GM10248 (cell line): ENCODE results near the gene CAMTA1.

Experiments
- CTCF ChIA-PET: fragments of 300-600 bp; sonication (Branson Sonifier 250); formaldehyde crosslinking; extraction: SDS; loops from one replicate; lab custom pipeline; 2021; ENCODE audit warnings: antibody characterized with exemption; lab: Yijun Ruan, JAX
- POLR2A ChIA-PET: fragments of 350-650 bp; sonication (Branson Sonifier 250); formaldehyde crosslinking; extraction: SDS; loops from one replicate; lab custom pipeline; 2020; ENCODE audit warnings: antibody characterized with exemption; lab: Yijun Ruan, JAX
- DNase-seq: peaks from one replicate; pipeline ENCODE4 v3.0.0; 2012; ENCODE audit errors: extremely low spot score
- TF ChIP-seq, protein P1 (sequence below): IDR thresholded peaks from 2 replicates; pipeline ENCODE4 v1.5.1; 2012; ENCODE audit warnings: mild to moderate bottlenecking, low read depth; ENCODE audit errors: extremely low read depth, missing control alignments, control extremely low read depth

CAMTA1 gene

DNA sequence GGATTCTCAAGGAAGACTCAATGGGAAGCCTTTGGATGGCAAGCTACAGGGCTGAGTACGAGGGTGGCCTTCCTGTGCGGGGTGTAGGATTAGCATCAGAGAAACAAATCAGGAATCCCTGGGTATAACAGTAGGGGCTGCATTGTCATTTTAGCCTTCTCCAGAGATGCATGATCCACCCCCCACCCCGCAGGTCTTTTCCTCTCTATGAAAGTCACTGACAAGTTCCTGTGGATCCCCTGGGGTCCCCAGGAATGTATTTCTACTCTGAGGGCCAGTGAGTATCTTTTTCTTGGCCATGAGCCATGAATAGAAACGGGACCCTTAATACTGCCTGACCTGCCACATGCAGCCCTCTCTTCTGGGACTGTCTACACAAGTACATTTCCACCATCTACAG is 512.9 kb downstream of the CAMTA1 start:
- TF ChIP-seq, protein P1, sequence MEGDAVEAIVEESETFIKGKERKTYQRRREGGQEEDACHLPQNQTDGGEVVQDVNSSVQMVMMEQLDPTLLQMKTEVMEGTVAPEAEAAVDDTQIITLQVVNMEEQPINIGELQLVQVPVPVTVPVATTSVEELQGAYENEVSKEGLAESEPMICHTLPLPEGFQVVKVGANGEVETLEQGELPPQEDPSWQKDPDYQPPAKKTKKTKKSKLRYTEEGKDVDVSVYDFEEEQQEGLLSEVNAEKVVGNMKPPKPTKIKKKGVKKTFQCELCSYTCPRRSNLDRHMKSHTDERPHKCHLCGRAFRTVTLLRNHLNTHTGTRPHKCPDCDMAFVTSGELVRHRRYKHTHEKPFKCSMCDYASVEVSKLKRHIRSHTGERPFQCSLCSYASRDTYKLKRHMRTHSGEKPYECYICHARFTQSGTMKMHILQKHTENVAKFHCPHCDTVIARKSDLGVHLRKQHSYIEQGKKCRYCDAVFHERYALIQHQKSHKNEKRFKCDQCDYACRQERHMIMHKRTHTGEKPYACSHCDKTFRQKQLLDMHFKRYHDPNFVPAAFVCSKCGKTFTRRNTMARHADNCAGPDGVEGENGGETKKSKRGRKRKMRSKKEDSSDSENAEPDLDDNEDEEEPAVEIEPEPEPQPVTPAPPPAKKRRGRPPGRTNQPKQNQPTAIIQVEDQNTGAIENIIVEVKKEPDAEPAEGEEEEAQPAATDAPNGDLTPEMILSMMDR, result no peak
- ChIA-PET CTCF (no interaction called here), POLR2A (no interaction called here)
- DNase-seq, result no peak

DNA sequence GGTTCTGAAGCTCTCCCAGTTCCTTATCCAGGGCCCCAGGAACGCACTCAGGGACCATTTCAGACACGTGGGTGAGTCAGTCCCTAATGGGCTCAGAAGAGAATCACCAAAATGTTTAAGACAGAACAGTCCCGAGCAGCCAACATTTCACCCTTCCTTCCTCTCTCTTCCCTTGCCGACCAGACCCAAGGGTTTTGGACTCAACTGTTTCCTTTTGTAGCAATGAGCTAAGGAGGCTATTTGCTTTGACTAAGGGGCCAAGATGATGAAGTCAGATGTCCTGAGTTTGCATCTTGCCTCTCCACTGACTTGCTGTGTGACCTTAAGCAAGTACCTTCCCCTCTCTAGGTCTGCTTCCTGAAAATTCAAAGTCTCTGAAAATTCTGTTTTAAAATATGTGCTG is 513.5 kb downstream of the CAMTA1 start:
- POLR2A ChIA-PET, result no interaction called here
- DNase-seq, result no peak
- CTCF ChIA-PET, result no interaction called here
- TF ChIP-seq, protein P1, result no peak

DNA sequence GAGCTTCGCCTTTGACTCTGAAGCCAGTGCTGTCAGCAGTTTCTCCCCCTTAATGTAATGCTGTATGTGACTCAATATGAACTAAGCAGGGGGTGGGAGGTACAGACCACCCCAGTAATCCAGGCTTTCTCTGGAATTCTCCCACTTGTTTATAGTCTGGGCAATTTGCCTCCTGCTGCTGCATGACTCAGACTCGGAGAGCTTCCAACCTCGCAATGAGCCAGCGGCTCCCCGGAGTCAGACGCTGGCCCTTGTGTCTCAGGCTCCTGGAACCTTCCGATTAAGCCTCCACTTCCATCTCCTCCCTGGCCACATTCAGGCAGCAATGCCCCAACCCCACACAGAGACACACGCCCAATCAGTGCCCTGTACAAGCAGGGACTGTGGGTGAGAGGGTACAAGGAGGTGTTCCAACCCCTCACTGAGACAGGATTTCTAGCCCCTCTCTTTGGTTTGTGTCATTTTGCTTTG is 514.1 kb downstream of the CAMTA1 start:
- CTCF ChIA-PET, result no interaction called here

DNA sequence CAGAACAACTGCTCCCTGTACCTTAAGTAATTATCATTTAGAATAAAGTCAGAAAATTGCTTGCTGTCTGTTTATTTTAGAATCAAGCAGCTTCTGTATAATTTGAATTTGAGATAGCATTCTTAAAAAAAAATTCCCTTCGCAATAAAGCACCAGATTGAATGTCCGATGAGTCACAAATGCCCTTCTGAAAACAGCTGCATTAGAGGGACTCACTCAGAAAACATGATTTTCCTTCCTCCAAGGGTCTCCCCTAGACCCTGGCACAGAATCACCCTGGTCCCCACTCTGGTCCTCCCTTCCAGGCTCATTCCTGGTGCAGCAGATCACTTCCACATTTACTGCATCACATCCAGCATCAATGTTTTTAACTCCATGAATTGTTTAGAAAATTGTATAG is 514.7 kb downstream of the CAMTA1 start:
- POLR2A ChIA-PET, result no interaction called here
- CTCF ChIA-PET, result no interaction called here
- TF ChIP-seq, protein P1, result no peak
- no peak for DNase-seq

More for the DNA sequence above, 514.1 kb downstream of the CAMTA1 start:
- POLR2A ChIA-PET, result no interaction called here
- no peak for DNase-seq
- TF ChIP-seq, protein P1, result no peak

DNA sequence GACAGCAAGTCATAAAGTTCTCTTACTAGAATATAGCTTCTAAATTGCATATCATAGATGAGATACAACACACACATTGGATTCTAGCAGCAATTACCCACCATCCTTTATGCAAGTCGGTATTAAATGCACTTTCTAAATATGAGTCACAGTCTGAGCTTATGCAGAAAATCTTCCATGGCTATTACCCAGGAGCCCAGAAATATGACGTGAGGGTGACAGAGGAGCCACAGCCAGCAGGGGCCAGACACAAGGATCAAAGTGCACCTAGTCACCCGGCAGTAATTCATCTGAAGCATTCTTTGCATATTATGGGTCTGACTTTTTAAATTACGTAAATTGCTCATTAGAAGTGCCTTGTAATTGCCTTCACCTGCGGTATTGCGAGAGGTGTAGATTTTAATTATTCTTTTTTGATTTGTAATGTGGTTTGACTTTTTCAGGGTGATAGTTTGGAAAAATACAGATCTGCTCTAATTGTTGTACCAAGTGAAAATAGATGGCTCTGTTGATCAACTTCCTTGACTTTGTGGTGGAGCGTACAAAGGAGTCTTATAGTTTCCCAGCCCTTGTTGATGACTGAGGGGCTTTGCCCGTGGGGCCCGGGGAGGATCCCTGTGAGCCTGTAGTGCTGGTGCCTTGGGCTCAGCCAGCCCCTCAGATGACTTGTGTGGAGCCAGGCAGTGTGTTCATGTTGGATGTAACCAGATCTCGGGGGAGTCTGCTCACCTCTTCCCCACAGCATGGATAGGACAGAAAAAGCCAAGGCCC is 515.8 kb downstream of the CAMTA1 start:
- TF ChIP-seq, protein P1, result no peak
- CTCF ChIA-PET, result no interaction called here
- no peak for DNase-seq
- POLR2A ChIA-PET, result no interaction called here

DNA sequence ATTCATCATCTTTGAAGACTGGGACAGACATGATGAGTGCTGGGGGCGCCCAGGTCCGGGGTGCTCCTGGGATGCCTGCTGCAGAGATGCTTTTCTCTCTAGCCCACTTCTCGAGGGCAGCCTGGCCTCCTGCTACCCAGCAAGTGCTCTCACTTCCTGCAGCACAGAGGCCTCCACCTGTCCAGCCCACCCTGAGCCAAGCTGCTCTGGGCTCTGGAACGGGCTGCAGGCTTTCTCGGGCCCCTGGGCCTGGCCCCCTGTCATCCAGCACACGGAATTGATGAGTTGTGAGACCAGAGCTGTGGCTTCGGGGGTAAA is 516.4 kb downstream of the CAMTA1 start:
- ChIA-PET CTCF (no interaction called here), POLR2A (no interaction called here)

More for the DNA sequence above, 516.4 kb downstream of the CAMTA1 start:
- DNase-seq, result no peak
- TF ChIP-seq, protein P1, result no peak
